OCI-LY7 (cell line): ENCODE measurements around the gene FBXL16.

Source experiments
- EZH2phosphoT487 ChIP-seq: fragments of 200-600 bp; sonication (generic); IDR thresholded peaks from 2 replicates; pipeline ENCODE4 v1.6.1; 2018; ENCODE audit warnings: low read depth, borderline replicate concordance, mild to moderate bottlenecking, mixed run types, antibody characterized with exemption, low read length, moderate library complexity, mixed read lengths
- TF ChIP-seq, protein P1 (sequence below): fragments of 200-600 bp; sonication (generic); conservative IDR thresholded peaks from 2 replicates; pipeline ENCODE4 v1.5.1; 2014; ENCODE audit warnings: mild to moderate bottlenecking, antibody characterized with exemption, low read length, moderate library complexity, mixed read lengths

GRCh38 chr16:729768-730665, 24.4 kb upstream of the FBXL16 start:
- TF ChIP-seq EZH2phosphoT487 = no peak
- TF ChIP-seq, protein P1, sequence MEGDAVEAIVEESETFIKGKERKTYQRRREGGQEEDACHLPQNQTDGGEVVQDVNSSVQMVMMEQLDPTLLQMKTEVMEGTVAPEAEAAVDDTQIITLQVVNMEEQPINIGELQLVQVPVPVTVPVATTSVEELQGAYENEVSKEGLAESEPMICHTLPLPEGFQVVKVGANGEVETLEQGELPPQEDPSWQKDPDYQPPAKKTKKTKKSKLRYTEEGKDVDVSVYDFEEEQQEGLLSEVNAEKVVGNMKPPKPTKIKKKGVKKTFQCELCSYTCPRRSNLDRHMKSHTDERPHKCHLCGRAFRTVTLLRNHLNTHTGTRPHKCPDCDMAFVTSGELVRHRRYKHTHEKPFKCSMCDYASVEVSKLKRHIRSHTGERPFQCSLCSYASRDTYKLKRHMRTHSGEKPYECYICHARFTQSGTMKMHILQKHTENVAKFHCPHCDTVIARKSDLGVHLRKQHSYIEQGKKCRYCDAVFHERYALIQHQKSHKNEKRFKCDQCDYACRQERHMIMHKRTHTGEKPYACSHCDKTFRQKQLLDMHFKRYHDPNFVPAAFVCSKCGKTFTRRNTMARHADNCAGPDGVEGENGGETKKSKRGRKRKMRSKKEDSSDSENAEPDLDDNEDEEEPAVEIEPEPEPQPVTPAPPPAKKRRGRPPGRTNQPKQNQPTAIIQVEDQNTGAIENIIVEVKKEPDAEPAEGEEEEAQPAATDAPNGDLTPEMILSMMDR = no peak
